Measurements from ENCODE around the gene LCN2.

LCN2 gene

GRCh38 chr9:128150594-128151308 is 1.5 kb downstream of the LCN2 start:
- DNase-seq (ENCODE audit: low spot score): peak; percentile 76

- DNase-seq (ENCODE audit: low spot score): no peak
These were observed 2.3 kb downstream of the LCN2 start for GRCh38 chr9:128151309-128152132.

GRCh38 chr9:128152133-128153059 is 3.1 kb downstream of the LCN2 start:
- DNase-seq (ENCODE audit: low spot score): no peak

- no peak for DNase-seq (ENCODE audit: low spot score)
These were observed 4.0 kb downstream of the LCN2 start for GRCh38 chr9:128153060-128153946.

GRCh38 chr9:128153947-128154695 is 4.9 kb downstream of the LCN2 start:
- no peak for DNase-seq (ENCODE audit: low spot score)

GRCh38 chr9:128155736-128156500 is 6.7 kb downstream of the LCN2 start:
- DNase-seq (ENCODE audit: low spot score): no peak

- peak; percentile 62 for DNase-seq (ENCODE audit: low spot score)
These were observed 10.2 kb downstream of the LCN2 start for GRCh38 chr9:128159522-128159783.

- DNase-seq (ENCODE audit: low spot score): peak; percentile 99
These were observed 10.7 kb downstream of the LCN2 start, which contains the start of gene BBLN for GRCh38 chr9:128159784-128160602. Gene BBLN, plus strand, starts transcription at chr9:128160265. Its CDS starts 143 bp downstream, at chr9:128160408.

GRCh38 chr9:128160603-128160987 is 11.3 kb downstream of the LCN2 start:
- DNase-seq (ENCODE audit: low spot score): peak; percentile 57

GRCh38 chr9:128161215-128161902 is 12.1 kb downstream of the LCN2 start:
- no peak for DNase-seq (ENCODE audit: low spot score)

GRCh38 chr9:128162215-128163026 is 13.2 kb downstream of the LCN2 start:
- DNase-seq (ENCODE audit: low spot score): no peak

GRCh38 chr9:128163027-128163515 is 13.8 kb downstream of the LCN2 start:
- no peak for DNase-seq (ENCODE audit: low spot score)

GRCh38 chr9:128163523-128164306 is 14.5 kb downstream of the LCN2 start:
- no peak for DNase-seq (ENCODE audit: low spot score)

- DNase-seq (ENCODE audit: low spot score): no peak
These were observed 15.1 kb downstream of the LCN2 start for GRCh38 chr9:128164307-128164885.

GRCh38 chr9:128166169-128166568 is 16.9 kb downstream of the LCN2 start:
- DNase-seq (ENCODE audit: low spot score): no peak

GRCh38 chr9:128167209-128167608 is 18.0 kb downstream of the LCN2 start:
- no peak for DNase-seq (ENCODE audit: low spot score)
